T-helper 2 cell (primary cell): ENCODE results near the gene LMX1B.

Experiments used
- DNase-seq, 5 experiments: peaks; one replicate each; pipeline versions ENCODE4 v3.0.0 to v3.0.0-alpha.2; 2012 to 2022

Gene LMX1B

DNA sequence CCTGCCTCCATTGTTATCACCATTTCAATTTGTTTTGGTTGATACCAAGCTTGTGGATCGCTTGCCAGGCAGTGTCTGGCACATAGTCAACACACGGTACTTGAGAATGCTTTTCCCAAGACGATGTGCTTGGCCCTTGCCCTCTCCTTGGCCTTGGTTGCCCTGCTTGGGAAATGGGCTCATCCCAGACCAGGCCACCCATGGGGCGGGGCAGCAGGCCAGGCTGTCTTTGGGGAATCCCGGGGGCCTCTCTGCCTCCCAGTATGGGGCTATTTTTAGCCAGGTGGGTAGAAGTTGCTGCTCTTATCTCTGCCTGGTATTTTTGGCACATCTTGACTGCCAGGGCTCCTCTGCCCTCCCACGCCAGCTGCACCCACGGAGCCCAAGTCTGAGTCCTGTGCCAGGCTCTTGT, 49.9 kb downstream of the LMX1B start:
- no peak for DNase-seq

DNA sequence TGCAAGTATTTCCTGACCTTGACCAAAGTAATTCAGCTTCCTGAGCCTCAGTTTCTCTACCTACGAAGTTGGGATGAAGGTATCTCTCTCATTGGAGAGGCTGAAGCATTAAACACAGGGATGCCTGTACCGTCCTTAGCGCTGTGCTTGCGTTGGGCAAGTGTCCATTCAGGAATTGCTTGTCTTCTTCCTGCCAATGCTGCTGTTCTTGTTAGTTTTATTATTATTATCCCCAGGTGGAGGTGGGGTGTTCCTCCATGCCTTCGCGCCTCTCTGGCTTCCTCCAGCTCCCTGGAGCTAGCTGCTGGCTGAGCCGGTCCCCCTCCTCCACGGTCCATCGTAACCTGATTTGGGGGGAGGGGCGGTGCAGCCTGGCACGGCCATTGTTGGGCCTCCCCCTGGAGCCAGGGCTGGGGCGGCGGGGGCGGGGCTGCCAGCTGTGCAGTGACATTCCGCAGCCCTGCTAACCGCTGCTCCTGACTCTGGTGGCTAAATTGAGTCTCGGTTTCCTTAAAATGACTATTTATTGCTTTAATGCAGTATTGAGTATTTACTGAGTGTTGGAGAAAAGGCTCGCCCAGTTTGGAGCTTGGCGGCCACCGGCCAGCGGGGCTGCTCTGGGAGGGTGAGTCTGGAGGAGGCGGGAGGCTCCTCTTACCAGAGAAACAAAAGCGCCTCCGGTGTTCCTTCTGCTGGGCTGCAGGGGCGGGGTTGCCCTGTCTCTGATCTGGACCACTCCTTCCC, 51.3 kb downstream of the LMX1B start:
- no peak for DNase-seq

DNA sequence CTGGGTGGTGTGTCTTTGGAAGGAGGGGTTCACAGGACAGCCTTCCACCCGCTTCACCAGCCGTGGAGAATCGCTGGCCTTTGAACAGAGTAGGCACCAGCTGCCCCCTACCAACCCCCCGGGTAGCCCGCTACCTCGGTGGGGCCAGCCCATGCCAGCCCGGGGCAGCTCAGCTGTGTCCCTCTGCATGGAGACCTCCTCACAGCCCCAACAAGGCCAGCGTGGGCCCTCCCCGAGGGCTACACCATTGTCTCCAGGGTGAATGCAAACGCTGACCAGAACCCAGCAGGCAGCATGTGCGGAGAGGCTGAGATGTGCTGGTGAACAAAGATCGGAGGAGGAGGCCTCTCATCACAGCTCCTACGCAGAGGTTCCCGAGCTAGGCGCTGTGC, 51.9 kb downstream of the LMX1B start:
- no peak for DNase-seq

DNA sequence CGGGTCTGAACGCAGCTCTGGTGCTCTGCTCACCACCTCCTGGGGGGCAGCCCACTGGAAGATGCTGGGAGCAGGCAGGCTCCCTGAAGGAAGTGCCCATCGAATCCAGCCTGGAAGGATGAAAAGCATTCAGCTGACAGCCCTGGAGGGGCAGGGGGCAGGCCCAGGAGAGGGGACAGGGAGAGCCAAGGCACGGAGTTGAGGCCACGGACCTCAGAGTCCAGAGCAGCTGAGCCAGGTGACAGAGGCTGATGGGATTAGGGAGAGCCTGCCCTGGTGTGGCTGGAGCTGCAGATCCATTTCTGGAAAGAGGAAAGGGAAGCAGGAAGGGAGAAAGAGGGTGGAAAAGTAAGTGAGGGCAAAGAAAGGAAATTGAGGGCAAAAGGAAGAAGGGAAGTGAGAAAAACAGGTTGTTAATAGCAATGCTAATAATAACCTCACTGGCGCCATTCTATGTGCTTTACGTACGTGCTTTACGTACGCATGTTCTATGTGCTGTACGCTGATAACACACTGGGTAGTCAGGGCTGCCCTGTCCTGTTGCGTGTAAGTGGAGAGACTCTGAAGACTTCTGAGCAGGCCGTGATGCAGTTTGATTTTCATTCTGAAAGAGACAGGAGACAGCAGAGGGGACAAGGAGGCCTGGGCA, 52.6 kb downstream of the LMX1B start:
- DNase-seq = no peak

DNA sequence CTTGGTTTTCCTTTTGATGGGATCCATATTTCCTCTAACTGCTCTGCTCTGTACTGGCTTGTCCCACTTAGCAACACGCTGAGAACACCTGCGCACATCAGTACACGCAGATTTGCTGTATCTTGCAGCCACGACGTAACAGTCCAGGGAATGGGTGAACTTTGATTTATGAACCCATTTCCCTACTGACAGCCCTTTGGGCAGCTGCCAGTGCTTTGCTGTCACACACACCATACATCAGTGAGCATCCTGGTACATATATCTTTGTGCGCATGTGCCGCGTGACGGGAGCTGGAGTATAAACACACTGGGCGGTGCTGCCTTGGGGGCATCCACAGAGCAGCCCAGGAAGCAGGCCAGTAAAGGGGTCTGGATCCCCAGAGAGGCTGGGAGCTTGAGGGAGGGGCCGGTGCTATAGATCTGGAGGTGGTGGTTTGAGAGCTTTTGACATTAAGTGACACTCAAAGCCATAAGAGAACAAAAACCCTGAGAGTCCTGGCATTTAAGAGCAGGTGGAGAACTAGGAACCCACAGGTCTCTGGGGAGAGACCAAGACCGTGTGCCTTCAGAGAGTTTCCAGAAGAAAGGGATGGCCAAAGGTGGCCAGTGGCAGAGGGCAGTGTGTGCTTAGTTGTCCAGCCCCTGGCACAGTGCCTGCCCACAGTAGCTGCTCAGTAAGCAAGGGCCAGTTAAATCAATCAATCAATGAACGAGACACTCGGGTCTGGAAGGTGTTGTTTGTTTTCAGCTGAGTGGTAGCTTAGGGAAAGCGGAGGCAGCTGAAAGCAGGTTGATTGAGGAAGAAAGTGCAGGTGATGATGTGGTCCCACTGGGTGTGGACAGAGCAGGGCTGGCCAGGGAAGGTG, 53.7 kb downstream of the LMX1B start:
- no peak for DNase-seq

DNA sequence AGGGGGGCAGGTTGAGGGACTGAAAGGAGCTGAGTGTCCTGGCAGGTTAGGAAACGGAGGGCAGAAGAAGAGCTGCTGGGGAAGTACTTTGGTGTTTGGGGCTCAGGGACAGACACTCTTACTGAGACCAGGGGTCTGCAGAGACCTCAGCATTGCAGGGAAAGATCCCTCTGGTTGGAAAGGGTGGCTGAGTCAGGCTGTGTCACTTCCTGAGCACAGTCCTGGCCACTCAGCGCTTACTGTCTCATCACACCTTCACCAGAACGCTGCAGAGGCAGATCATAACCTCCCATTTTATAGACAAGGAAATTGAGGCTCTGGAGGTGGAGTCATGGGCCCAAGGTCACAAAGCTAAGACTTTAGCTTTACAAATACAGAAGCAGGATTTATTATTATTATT, 54.3 kb downstream of the LMX1B start:
- no peak for DNase-seq

DNA sequence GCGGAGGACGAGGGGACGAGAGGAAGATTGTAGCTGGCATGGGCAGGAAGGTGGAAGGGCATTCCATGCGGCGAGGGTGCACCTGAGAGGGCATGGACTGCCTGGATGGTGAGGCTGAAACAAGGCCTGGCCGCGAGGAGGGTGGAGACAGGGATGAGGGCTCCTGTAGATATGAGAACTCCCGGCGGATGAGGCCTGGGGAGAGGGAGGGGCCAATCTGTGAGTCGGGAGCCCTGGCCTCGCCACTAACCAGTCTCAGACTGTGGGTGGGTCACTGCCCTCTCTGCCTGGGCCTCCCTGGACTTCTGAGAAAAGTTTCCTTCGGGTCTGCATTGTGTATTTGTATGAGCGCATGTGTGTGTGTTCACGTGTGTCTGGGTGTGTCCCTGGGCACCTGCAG, 55.4 kb downstream of the LMX1B start:
- no peak for DNase-seq

DNA sequence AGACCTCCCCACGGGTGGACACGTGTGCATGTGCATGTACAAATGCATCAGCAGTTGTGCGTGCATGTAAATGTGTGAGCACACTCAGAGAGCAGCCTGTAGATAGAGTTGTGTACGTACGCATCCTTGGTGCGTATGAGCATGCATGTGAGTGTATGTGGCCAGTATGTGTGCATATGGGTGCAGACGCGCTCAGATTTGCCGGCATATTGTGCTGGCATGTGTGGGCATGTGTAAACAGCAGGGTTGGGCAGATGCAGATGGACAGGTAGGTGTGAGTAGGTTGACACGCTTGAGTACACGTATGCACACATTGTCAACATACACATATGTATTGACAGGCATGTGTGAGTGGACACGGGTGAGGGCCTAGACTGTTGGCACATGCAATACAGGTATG, 56.5 kb downstream of the LMX1B start:
- no peak for DNase-seq

DNA sequence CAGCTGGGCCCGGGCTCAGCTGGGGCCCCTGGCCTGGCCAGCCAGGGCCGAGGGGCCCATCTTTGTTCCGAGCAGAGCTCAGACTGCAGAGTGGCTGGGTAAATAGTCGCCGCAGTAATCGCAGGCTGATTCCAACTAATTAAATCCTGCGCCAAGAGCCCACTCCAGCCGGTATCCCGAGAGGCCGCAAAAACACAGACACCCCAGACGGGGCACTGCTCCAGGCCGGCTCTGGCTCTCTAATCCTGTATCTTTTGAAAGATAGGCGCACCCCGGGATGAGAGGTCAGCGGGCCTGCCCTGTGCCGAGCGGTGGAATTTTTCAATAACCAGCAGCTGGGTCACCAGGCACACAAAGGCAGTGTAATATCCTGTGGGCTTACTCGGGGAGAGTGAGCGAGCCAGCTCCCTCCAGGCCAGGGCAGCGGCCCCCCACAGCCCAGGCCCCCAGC, 57.7 kb downstream of the LMX1B start:
- no peak for DNase-seq

DNA sequence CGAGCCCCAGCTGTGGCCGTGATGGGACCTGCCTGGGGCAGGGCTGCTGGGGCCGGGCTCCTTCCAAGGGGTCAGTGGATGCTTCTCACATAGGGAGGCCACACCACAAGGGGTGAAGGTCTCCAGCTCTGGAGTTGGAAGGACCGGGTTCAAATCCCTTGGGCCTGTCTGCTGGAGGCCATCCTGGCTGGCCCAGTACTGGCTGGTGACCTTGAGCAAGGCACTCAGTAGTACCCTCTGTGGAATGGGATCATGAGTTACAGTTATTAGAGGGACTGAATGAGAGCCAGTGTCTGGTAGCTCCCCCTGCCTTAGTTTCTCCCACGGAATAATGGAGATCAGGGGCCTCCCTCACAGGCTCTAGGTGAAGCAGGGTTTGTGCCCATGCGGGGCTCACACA, 58.3 kb downstream of the LMX1B start:
- no peak for DNase-seq

DNA sequence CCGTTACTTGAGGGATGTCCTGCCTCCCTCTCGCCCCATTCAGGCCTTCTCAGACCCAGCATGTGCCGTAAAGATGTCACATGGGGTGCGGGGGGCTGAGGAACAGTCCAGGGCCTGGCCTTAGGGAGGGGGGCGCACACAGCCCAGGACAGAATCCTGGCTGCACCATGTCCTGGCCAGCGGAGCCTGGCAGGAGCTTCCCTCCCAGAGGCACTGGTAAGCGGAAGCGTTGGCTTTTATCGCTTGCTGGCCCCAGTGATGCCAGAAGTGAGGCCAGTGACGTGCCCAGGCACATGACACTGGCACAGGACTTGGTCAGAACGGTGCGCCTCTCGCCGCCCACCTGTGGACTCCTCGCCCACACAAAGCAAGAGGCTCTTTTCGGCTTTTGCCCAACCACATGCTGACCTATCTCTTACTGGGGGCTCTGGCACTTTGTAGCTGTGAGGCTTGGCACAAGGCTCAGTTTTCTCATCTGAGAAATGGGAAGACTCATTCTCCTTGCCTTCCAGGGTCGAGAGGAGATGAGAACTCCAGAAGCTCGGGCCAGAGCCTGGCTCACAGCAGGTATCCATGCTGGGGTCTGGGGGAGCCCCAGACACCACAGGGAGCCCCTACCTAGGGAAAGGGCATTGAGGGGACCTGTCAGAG, 59.0 kb downstream of the LMX1B start:
- DNase-seq = no peak

DNA sequence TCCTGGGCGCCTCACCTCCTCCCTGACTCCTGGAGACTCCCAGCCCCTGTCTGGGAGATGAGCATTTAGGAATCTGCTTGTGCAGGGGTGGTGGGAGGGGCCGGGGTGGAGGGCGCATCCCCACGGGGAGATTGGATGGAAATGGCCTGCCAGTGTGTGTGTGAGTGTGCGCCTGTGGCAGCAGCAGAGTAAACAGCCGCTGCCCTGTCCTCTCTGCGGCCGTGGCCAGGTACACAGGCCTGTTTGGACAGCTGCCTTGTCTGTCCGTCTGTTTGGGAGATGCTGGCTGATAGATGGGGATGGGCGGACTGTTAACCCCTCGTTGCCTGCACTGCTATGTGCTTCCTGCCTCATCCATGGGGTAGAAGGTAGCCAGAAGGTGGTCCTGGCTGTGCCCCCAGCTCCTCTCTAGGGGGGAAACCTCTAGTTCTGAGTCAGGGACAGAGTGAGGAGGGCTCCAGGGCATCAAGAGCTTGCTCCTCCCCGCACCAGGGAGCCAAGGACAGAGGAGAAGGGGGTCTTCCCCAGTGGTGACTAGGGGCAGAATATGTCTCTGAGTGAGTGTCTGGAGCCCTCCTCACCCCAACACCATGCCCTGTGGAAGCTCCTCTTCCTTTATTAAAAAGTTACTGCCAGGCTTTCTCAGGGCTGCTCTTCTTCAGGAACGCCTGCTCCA, 60.1 kb downstream of the LMX1B start:
- no peak for DNase-seq

DNA sequence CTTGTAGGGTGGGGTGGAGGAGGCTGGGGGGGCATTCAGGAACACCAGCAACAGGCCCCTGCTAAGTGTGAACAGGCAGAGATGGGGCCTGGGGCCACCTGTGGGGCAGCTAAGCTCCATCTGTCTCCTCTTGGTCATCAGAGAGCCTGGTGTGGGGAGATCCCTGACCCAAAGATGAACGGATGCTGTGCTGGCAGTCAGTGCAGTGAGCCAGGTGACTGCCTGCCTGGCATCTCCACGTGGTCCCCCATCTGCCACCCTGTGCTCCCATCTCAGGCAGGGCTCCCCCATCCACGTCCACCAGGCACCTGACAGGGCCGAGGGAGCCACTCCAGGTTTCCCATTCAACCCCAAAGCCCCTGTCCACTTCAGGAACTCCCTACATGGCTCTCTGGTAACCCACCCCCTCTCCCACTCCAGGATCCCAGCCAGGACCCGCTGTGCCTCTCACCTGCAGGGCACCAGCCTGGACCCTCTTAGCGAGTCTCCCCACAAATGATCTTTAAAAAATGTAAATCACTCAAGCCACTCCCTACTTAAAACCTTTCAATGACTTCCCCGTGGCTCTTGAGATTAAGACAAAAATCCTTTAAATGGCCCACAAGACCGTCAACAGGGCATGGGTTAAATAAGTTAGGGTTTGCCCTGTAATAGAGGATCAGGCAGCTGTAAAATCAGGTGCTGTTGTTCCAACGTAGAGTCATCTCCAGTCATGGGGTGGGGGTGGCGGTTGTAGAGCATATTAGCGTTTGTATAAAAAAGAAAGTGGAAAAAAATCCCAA, 60.8 kb downstream of the LMX1B start:
- no peak for DNase-seq

DNA sequence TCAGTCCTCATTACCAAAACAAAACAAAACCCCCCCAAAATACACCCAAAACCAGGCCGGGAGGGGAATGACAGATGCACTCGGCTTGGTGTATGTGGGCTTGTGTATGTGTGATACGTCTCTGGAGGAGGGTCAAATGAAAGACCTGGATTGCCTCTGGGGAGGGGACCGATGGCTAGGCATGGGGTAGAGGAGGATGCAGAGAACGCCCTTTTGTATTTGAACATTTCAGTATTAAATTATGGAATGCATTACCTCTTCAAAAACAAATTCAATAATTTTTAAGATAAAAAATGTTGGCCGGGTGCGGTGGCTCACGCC, 61.4 kb downstream of the LMX1B start:
- DNase-seq = no peak

DNA sequence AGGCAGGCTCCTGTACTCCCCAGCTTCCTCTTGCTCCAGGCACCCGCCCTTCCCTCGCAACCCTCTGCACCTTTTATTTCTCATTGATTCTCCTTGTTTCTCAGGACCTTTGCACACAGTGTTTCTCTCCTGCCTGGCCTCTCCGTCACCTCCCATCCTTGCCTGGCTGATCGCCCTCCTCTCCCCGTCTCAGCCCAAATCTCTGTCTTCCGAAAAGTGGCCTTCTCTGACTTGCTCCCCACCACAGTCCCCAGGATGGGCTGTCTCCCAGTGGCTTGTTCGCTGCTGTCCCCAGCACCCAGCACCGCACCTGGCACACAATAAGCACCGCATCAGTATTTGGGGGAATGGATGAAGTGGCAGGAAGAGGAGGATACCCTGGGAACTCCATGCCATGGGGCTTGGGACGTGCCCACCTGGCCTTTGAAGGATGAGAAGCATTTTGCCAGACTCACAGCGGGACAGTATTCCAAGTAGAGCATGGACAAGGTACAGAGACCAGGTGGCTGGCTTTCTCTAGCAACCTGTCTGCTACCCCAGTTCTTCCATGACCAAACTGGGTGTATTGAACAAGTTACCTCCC, 62.5 kb downstream of the LMX1B start:
- no peak for DNase-seq

DNA sequence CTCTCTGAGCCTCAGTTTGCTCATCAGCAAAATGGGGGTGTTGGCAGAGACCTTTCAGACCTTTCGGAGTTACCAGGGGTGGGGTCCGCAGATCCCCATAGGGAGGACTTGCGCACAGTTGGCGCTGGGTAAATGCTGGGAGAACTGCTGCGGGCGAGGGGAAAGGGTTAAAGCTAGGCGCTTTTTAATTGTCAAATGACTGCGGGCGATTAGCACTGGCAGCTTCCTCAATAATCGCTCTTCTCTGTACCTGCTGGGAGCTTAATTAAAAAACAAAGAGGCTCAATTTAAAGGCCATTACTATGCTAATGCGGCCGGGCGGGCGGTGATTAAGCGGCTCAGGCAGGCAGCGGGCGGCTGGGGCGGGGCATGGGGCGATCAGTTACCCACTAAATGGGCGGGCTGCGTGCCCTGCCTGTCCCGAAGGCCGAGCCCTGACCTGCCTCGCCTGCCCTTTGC, 63.0 kb downstream of the LMX1B start:
- no peak for DNase-seq

DNA sequence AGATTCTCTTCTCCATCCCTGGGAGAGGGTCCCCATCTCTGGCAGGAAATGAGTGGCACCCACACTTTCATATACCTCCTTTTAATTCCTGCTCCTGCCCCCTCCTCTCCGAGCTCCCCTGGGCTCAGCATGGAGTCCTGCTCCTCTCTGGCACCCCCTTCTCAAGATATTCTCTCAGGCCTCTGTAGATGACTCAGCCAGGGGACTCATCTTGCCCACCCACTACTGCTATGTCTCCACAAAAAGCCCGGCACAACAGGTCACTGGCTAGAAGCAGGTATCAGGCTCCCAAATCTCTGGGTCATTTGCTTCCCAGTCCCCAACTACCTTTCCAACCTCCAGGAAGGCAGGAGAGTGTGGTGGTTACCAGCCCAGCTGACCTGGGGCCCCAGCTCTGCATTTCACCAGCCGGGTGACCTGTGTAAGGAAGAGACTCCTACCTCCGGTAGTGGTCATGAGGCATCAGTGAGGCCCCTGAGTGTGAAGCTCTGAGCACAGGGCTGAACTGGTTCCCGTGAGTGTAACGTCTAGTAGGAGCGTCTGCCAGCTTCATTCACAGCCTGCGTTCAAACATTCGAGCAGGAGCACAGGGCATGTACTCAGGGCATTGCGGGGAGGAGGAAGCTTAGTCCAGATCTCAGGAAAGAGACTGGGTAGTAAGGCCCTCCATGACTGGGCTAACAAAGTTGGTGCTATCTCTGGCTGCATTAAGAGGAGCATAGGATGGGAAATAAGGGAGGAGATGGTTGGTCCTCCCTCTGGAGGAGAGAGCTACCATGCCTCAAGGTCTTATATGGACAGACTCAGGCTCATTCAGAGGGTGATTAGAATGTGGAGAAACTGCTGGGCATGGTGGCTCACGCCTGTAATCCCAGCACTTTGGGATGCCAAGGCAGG, 63.7 kb downstream of the LMX1B start:
- DNase-seq = no peak

DNA sequence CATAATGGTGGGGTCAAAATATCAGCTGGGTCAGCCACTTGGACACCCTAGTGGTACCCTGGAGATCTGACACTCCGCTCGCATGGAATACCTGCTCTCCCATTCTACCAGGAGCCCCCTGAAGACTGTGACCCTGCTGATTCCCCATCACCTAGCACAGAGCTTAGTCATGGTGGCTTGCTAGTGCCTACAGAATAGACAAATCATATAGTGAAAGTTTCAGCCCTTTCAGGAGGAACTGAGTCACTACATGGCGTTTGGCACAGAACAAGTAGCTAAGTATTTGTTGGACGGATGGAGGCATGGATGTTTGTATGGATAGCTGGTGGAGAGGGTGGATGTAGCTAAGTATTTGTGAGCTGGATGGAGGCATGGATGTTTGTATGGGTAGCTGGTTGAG, 65.3 kb downstream of the LMX1B start:
- DNase-seq = no peak

DNA sequence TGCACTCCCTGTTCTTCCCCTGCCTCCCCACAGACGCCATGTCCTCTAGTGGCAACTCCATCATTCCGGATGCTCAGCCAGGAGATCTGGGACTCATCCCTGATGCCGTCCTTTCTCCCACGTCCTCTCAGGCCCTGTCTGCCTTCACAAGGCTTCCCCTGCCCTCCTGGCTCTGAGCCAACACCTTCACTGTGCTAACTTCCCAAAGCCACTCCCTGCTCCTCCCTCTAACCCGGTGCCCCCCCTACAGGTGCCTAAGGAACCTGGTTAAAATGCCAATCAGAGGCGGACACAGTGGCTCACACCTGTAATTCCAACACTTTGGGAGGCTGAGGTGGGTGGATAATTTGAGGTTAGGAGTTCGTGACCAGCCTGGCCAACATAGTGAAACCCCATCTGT, 67.6 kb downstream of the LMX1B start:
- no peak for DNase-seq

DNA sequence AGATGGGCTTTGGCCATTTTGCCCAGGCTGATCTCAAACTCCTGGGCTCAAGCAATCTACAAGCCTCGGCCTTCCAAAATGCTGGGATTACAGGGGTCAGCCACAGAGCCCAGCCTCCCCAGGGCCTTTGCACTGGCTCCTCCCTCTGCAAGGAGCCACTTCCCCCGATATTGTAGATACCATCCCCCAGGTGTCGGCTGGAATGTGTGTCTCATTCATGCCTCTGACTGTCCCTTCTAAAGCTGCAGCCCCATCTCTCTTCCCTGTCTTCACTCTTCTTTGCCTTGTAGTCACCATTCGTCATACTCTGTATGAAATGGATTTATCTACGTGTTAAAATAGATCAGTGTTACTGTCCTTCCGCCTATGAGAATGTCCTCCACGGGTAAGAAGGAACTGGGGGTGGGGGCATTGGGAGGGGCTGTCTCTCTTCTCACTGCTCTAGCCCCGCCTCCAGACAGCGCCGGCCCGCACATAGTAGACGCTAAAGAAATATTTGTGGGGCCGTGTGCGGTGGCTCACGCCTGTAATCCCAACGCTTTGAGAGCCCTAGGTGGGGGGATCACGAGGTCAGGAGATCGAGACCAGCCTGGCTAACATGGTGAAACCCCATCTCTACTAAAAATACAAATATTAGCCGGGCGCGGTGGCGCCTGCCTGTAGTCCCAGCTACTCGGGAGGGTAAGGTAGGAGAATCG, 68.5 kb downstream of the LMX1B start:
- no peak for DNase-seq
